ENCODE measurements around the gene CNP.

- TF ChIP-seq POLR2A (IDR thresholded peaks at IDR 0.05) (no peak), CTCF (IDR thresholded peaks at IDR 0.05) (no peak)
These were observed 28.3 kb upstream of the CNP start for GRCh38 chr17:41937970-41938954.

All from Peyer's patch (tissue), 4 donors.